AG08395 (cell line): ENCODE data around the gene C20orf204.

Source experiments
- DNase-seq: peaks from one replicate; pipeline ENCODE4 v3.0.0; 2012; ENCODE audit warnings: mixed read lengths, low spot score

Gene C20orf204

GRCh38 chr20:64056889-64057627 lies 21.1 kb downstream of the C20orf204 start:
- DNase-seq = no peak

GRCh38 chr20:64057628-64058498 lies 21.9 kb downstream of the C20orf204 start:
- DNase-seq = peak; percentile 82

DNA sequence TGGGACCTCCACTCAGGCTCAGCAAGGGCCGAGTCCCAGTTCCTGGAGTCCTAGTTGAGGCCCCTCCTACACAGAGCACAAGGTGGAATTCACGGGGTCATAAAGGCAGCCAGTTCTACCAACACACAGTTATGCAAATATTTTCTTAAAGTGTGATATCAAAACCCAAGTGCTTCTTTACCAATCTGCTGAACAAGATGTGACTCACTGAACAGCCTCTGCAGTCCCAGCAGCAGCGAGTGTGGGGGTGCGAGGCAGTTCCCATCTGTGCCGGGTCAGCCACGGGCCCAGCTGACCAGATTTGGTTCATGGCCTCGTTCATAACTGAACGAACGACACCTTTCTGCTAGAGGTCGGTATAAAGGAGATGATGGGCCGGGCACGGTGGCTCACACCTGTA lies 22.6 kb downstream of the C20orf204 start:
- no peak for DNase-seq

GRCh38 chr20:64062276-64062595 lies 26.3 kb downstream of the C20orf204 start:
- no peak for DNase-seq

- peak; percentile 98 for DNase-seq
Observed at GRCh38 chr20:64062596-64063388, 26.8 kb downstream of the C20orf204 start, which contains the start of gene TCEA2. Gene TCEA2 (plus strand): TSS chr20:64063198. CDS start chr20:64063313, 115 bp downstream.

GRCh38 chr20:64063389-64064144 lies 27.6 kb downstream of the C20orf204 start:
- DNase-seq = no peak

DNA sequence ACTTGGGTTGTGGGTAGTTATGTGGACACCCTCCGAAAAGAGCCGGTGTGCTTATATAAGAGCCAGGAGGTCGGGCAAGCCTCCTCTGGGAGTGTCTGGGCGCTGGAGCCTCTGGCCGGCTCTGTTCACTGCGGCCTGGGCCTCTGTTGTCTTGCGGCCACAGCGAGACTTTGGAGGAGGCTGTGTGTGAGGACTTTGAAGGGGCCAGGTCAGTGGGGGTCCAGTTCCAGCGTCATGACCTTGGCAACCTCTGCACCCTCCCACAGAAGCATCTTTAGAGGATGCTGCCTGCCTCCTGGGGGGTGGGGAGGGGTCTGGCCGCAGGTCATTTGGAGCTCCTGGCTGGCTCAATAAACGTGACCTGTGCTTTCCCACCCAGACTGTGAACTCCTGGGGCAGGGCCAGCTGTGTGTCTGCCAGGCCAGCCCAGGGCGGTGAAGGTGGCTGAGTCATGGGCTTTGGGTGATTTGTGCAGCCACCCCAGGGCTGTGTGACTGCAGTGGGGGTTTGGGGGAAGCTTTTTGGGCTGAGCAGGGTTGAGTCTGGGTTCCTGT lies 28.2 kb downstream of the C20orf204 start:
- peak; percentile 88 for DNase-seq

GRCh38 chr20:64065062-64065973 lies 29.3 kb downstream of the C20orf204 start:
- DNase-seq = no peak

- peak; percentile 86 for DNase-seq
Observed at GRCh38 chr20:64065974-64066343, 30.0 kb downstream of the C20orf204 start.

GRCh38 chr20:64067005-64067632 lies 31.1 kb downstream of the C20orf204 start:
- no peak for DNase-seq

GRCh38 chr20:64067733-64068307 lies 31.8 kb downstream of the C20orf204 start:
- no peak for DNase-seq

- DNase-seq = no peak
Observed at GRCh38 chr20:64068386-64069208, 32.6 kb downstream of the C20orf204 start.

GRCh38 chr20:64069209-64069613 lies 33.2 kb downstream of the C20orf204 start:
- DNase-seq = no peak

DNA sequence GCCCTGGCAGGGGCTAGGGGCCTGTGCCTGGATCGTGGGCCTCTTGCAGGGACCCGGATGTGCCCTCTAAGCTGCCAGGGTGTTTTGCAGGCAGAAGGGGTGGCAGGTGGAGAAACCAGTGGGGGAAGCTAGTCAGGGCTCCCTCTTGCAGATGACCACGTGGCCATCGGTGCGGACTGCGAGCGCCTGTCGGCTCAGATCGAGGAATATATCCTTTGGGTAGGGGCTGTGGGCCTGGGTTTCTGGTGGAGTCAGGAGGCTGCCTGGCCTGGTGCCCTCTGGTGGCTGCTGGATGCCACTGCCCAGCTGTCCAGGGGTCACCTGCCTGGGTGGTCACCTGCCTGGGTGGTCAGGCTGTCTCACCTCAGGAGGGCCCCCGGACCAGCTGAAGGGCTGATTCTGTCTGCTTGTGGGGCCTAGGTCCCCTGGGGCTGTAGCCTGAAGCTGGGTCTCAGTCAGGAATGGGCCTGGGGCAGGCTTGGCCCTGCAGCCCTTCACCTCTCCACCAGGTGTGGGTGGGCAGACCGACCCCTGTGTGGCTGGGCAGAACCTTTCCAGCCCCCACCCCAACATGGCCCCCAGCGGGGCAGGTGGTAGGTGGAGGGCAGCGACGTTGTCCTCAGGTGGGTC lies 33.7 kb downstream of the C20orf204 start:
- DNase-seq = peak; percentile 48

GRCh38 chr20:64070244-64070993 lies 34.4 kb downstream of the C20orf204 start:
- no peak for DNase-seq

- DNase-seq = no peak
Observed at GRCh38 chr20:64071341-64072332, 35.7 kb downstream of the C20orf204 start.
